ENCODE results near the gene ERCC6.

DNA sequence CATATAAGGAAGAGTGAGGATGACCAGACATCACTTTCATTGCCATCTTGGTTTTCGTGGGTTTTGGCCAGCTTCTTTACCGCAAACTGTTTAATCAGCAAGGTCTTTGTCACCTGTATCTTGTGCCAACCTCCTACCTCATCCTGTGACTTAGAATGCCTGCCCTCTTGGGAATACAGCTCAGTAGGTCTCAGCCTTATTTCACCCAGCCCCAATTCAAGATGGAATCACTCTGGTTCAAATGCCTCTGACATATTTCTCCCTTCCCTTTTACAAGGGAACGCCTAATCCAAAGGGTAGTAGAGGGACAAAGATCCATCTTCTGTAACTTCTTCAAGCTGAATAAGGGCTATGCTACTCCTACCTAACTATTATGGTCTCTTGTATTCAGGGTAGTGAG is 4.7 kb upstream of the ERCC6 start:
- TF ChIP-seq, protein P1, sequence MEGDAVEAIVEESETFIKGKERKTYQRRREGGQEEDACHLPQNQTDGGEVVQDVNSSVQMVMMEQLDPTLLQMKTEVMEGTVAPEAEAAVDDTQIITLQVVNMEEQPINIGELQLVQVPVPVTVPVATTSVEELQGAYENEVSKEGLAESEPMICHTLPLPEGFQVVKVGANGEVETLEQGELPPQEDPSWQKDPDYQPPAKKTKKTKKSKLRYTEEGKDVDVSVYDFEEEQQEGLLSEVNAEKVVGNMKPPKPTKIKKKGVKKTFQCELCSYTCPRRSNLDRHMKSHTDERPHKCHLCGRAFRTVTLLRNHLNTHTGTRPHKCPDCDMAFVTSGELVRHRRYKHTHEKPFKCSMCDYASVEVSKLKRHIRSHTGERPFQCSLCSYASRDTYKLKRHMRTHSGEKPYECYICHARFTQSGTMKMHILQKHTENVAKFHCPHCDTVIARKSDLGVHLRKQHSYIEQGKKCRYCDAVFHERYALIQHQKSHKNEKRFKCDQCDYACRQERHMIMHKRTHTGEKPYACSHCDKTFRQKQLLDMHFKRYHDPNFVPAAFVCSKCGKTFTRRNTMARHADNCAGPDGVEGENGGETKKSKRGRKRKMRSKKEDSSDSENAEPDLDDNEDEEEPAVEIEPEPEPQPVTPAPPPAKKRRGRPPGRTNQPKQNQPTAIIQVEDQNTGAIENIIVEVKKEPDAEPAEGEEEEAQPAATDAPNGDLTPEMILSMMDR (IDR thresholded peaks at IDR 0.05), result no peak
- no peak for TF ChIP-seq POLR2A (IDR thresholded peaks at IDR 0.05)

Measured in Peyer's patch (tissue), 4 donors.